CD4-positive, alpha-beta T cell (primary cell): Measurements from ENCODE around the gene LGALS13. TPM values are rescaled to one million over a fixed set of nuclear protein-coding genes. Genes with fewer than 3 reads are reported as not detected.

Source experiments
- ATAC-seq: fragments of 200-7000 bp; cut with Tn5 transposase; one replicate; pipeline ENCODE4 v1.10.0; 2022; ENCODE audit warnings: mild to moderate bottlenecking; ENCODE audit not compliant: poor library complexity
- CTCF ChIA-PET: fragments of 350-600 bp; sonication (Branson Sonifier 250); formaldehyde crosslinking; loops from one replicate; lab custom pipeline; 2021; ENCODE audit warnings: antibody characterized with exemption, inconsistent platforms; lab: Charles Lee
- POLR2A ChIA-PET: fragments of 350-600 bp; sonication (Branson Sonifier 250); formaldehyde crosslinking; loops from one replicate; lab custom pipeline; 2021; ENCODE audit warnings: antibody characterized with exemption, inconsistent platforms; lab: Charles Lee
- DNase-seq, 14 experiments: peaks; one replicate each; pipeline ENCODE4 v3.0.0-alpha.2; 2013 to 2020; ENCODE audit warnings: mixed read lengths in 2 of 14
- H3K27ac ChIP-seq, 2 donors: one replicate each; pipeline versions ENCODE4 v1.5.1 to v1.7.0; 2013; ENCODE audit warnings: low read length in 2 of 2, low read depth in 1 of 2, mild to moderate bottlenecking in 1 of 2
- H3K27me3 ChIP-seq, 2 experiments: 1 replicate in 1 of 2; 2 replicates in 1 of 2; pipeline versions ENCODE4 v1.6.1 to v1.7.0; 2013; ENCODE audit warnings: low read length in 2 of 2, control low read depth in 1 of 2, mild to moderate bottlenecking in 1 of 2, moderate library complexity in 1 of 2; ENCODE audit not compliant: insufficient read depth in 2 of 2, control insufficient read depth in 1 of 2
- H3K36me3 ChIP-seq: one replicate; pipeline ENCODE4 v1.6.1; 2013; ENCODE audit warnings: low read length, control low read depth; ENCODE audit not compliant: insufficient read depth
- H3K4me1 ChIP-seq: one replicate; pipeline ENCODE4 v1.6.1; 2013; ENCODE audit warnings: low read length, control low read depth; ENCODE audit not compliant: insufficient read depth
- H3K4me3 ChIP-seq: one replicate; pipeline ENCODE4 v1.5.1; 2013; ENCODE audit warnings: mild to moderate bottlenecking, low read length, moderate library complexity
- H3K9me3 ChIP-seq, 2 experiments: 1 replicate in 1 of 2; 2 replicates in 1 of 2; pipeline versions ENCODE4 v1.6.1 to v1.7.0; 2013; ENCODE audit warnings: low read length in 2 of 2, mild to moderate bottlenecking in 2 of 2, control low read depth in 1 of 2, moderate library complexity in 1 of 2; ENCODE audit not compliant: control insufficient read depth in 1 of 2, insufficient read depth in 1 of 2
- H3K27ac Mint-ChIP-seq: one replicate; pipeline ENCODE4 v1.8.0; 2020; ENCODE audit warnings: mixed read lengths
- H3K27me3 Mint-ChIP-seq: one replicate; pipeline ENCODE4 v1.8.0; 2021; ENCODE audit warnings: mixed read lengths
- H3K36me3 Mint-ChIP-seq: one replicate; pipeline ENCODE4 v1.8.0; 2021; ENCODE audit warnings: low read depth, mixed read lengths
- H3K4me1 Mint-ChIP-seq: one replicate; pipeline ENCODE4 v1.8.0; 2021; ENCODE audit warnings: low read depth, mixed read lengths
- H3K4me3 Mint-ChIP-seq: one replicate; pipeline ENCODE4 v1.8.0; 2020; ENCODE audit warnings: mild to moderate bottlenecking, mixed read lengths
- H3K9me3 Mint-ChIP-seq: one replicate; pipeline ENCODE4 v1.8.0; 2020; ENCODE audit warnings: mixed read lengths
- intact Hi-C, 2 experiments: fragments of 100-400 bp; cut with DNase I in 1 of 2; cut with micrococcal nuclease in 1 of 2; formaldehyde crosslinking; loops; one replicate each; pipeline versions ENCODE4 v1.15.1 to v1.9.0; 2023 to 2025; cut with DNase I, micrococcal nuclease
- polyA plus RNA-seq, 2 donors: library from polyadenylated mRNA; unstranded; fragments of 120-200 nt; gene quantifications; one replicate each; pipeline ENCODE4 v1.2.1, GENCODE V29; 2013
- total RNA-seq, 174 experiments: library from RNA in 2 of 174; stranded (reverse) in 2 of 174; gene quantifications; one replicate each; pipeline ENCODE4 v1.2.3 and lab custom pipeline; 2021 to 2026
- TF ChIP-seq, protein P1 (sequence below): fragments of 200-600 bp; IDR thresholded peaks from one replicate; pipeline ENCODE4 v1.8.0; 2022; ENCODE audit warnings: antibody characterized with exemption, mild to moderate bottlenecking

Gene LGALS13, protein sequence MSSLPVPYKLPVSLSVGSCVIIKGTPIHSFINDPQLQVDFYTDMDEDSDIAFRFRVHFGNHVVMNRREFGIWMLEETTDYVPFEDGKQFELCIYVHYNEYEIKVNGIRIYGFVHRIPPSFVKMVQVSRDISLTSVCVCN
- total RNA-seq (not detected), total RNA-seq (lab: John Stamatoyannopoulos, UW) (0 to 0.07 (median 0) reads per million in 172 experiments)
- polyA plus RNA-seq (2013, experiment 1 of 2), result not detected
- not detected for polyA plus RNA-seq (2013, experiment 2 of 2)

GRCh38 chr19:39602224-39602623 lies at the start of gene LGALS13:
Gene LGALS13 (plus strand): TSS chr19:39602524. CDS start chr19:39602569, 45 bp downstream.
- H3K36me3 Mint-ChIP-seq, result no peaks in the 10 kb centered on the region
- POLR2A ChIA-PET, result no interaction called here
- peaks cover 54% of the 10 kb centered on the region for H3K27me3 Mint-ChIP-seq
- Histone ChIP-seq H3K9me3 (no peaks in the 10 kb centered on the region), H3K4me3 (no peak within 1 kb of the TSS), H3K27me3 (peaks cover 9 to 12% of the 10 kb centered on the region in 2 experiments), H3K27ac (no peak within 1 kb of the TSS), H3K36me3 (no peaks in the 10 kb centered on the region), H3K4me1 (no peaks in the 10 kb centered on the region)
- ATAC-seq, result no peak
- TF ChIP-seq, protein P1, sequence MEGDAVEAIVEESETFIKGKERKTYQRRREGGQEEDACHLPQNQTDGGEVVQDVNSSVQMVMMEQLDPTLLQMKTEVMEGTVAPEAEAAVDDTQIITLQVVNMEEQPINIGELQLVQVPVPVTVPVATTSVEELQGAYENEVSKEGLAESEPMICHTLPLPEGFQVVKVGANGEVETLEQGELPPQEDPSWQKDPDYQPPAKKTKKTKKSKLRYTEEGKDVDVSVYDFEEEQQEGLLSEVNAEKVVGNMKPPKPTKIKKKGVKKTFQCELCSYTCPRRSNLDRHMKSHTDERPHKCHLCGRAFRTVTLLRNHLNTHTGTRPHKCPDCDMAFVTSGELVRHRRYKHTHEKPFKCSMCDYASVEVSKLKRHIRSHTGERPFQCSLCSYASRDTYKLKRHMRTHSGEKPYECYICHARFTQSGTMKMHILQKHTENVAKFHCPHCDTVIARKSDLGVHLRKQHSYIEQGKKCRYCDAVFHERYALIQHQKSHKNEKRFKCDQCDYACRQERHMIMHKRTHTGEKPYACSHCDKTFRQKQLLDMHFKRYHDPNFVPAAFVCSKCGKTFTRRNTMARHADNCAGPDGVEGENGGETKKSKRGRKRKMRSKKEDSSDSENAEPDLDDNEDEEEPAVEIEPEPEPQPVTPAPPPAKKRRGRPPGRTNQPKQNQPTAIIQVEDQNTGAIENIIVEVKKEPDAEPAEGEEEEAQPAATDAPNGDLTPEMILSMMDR, result no peak
- no peak within 1 kb of the TSS for H3K27ac Mint-ChIP-seq
- DNase-seq, result no peak
- H3K4me3 Mint-ChIP-seq, result no peak within 1 kb of the TSS
- intact Hi-C loops, result no loop called here
- CTCF ChIA-PET, result no interaction called here
- H3K9me3 Mint-ChIP-seq, result peaks cover 7% of the 10 kb centered on the region
- H3K4me1 Mint-ChIP-seq, result no peaks in the 10 kb centered on the region

DNA sequence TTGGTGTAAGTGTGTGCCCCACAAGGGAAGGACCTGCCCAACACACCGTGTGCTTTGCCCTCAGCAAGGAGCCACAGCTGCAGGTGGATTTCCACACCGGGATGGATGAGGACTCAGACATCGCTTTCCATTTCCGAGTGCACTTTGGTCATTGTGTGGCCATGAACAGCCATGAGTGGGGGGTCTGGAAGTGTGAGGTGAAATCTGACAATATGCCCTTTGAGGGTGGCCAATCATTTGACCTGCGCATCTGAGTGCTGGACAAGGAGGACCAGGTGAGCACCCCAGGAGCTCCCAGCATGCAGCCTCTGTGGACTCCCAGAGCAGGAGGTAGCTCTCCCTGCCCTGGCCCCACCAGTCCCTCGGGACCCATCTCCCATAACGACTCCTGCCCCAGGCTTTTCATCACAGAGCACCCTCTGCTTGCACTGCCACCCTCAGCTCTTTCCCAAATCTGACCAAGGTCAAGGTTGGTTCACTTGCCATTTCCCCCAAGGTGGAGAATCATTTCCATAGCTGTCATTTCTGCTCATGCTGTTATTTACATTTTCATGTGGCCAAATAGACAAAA lies 49.2 kb upstream of the LGALS13 start:
- Histone ChIP-seq H3K4me3 (no peak overlapping the region), H3K4me1 (peaks cover 4% of the 10 kb centered on the region), H3K9me3 (no peaks in the 10 kb centered on the region), H3K27me3 (no peaks in the 10 kb centered on the region), H3K36me3 (no peaks in the 10 kb centered on the region), H3K27ac (no peak overlapping the region)
- ATAC-seq (no peak), DNase-seq (no peak)
- Mint-ChIP-seq H3K27ac (no peak overlapping the region), H3K4me1 (peaks cover 6% of the 10 kb centered on the region), H3K4me3 (no peak overlapping the region), H3K36me3 (no peaks in the 10 kb centered on the region), H3K27me3 (no peaks in the 10 kb centered on the region), H3K9me3 (no peaks in the 10 kb centered on the region)
- intact Hi-C loops, result loop anchor here in 1 of 2 experiments (2.0 to 10.0 kb wide), 2 partner anchors 214 to 292 kb away; partner anchors contain the start of gene FBL
- ChIA-PET POLR2A (no interaction called here), CTCF (interaction anchor here (1.0 kb wide), 1 partner anchor 118 kb away, joined by 3 read pairs; no protein-coding TSS in a partner anchor)
- TF ChIP-seq, protein P1, result no peak

GRCh38 chr19:39554701-39555311 lies 47.5 kb upstream of the LGALS13 start:
- ChIA-PET POLR2A (no interaction called here), CTCF (no interaction called here)
- ATAC-seq, result no peak

More at GRCh38 chr19:39554701-39555311, 47.5 kb upstream of the LGALS13 start:
- Mint-ChIP-seq H3K27ac (no peak overlapping the region), H3K4me1 (peaks cover 14% of the 10 kb centered on the region), H3K4me3 (no peak overlapping the region), H3K27me3 (no peaks in the 10 kb centered on the region), H3K36me3 (no peaks in the 10 kb centered on the region), H3K9me3 (no peaks in the 10 kb centered on the region)
- H3K9me3 ChIP-seq, result no peaks in the 10 kb centered on the region
- intact Hi-C loops, result loop anchor here in 1 of 2 experiments (10.0 kb wide), 1 partner anchor 290 kb away; the partner anchor contains the start of gene FBL
- DNase-seq, result no peak
- TF ChIP-seq, protein P1, result no peak
- H3K36me3 ChIP-seq, result no peaks in the 10 kb centered on the region
- H3K27me3 ChIP-seq, result no peaks in the 10 kb centered on the region
- no peak overlapping the region for H3K27ac ChIP-seq
- peaks cover 14% of the 10 kb centered on the region for H3K4me1 ChIP-seq
- no peak overlapping the region for H3K4me3 ChIP-seq
